GM19372 (cell line): ENCODE measurements around the gene WDTC1.
"Not testable (repeated sequence)": the region's sequence is repeated elsewhere in the genome, so short reads cannot be mapped to it uniquely, and the experiment has no call there.

ENCODE experiments used
- ATAC-seq: cut with Tn5 transposase; IDR thresholded peaks from one replicate; pipeline ENCODE4 v1.9.1; 2021; ENCODE audit warnings: mild to moderate bottlenecking, low read depth, moderate library complexity; ENCODE audit not compliant: unreplicated experiment

Gene WDTC1

DNA sequence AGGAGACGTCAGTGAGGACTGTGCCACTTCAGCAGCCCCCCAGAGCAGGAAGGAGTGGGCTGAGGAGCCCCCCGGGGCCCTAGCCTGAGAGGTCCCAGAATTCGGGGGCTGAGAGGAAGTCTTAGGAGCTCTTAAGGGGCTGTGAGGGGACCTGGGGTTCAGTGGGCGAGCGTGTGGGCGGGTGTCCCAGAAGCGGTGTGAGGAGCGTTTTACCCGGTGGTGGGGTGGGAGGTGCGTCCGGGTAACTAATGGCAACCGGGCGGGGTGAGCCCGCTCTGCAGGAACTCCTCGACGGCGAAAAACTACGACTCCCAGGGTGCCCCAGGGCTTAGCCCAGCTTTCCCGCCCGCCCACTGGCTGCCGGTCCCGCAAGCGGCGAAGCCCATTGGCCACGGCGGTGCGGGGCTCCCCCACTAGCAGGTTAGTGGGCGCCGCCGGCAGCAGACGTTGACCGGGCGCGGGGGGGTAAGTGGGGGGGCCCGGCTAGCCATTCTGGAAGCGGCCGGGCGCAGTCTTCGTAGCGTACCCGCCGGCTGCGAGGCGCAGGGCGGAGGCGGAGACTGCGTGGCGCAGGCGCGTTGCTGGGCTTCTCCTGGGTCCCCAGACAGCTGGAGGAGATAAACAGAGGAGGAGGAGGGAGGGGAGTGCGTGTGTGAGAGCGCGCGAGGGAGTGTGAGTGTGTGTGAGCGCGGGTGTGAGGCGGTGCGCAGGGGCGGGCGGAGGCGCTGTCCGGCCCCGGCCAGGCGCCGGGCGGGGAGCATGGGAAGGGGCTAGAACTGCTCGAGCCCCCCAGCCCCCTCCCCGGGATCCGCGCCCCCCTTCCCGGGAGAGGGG lies at the start of gene WDTC1:
Gene WDTC1, plus strand, starts transcription at position 584 of the 834 bp plus-strand sequence. CDS start 26,423 bp downstream, outside the sequence.
- peak; percentile 89 for ATAC-seq

DNA sequence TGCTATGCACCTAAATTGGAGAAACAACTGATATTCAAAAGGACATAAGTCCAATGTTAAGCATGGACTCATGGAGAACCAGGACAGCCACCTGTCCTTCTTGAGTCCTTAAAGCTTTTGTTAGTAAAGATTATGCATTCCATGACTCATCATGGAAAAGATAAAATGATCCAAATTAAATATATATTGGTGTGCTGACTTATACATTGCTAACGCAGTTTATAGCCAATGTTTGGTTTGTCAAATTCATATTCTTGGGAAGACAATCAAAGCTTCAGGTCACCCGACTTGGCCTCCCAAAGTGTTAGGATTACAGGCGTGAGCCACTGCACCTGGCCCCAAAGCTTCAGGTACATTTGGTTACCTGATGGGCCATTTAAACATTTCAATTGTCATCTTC lies 49.8 kb upstream of the WDTC1 start:
- not testable (repeated sequence) for ATAC-seq

- ATAC-seq = no peak
Observed at GRCh38 chr1:27192039-27192529, 42.3 kb upstream of the WDTC1 start.

GRCh38 chr1:27193194-27193593 lies 41.2 kb upstream of the WDTC1 start:
- ATAC-seq = no peak

DNA sequence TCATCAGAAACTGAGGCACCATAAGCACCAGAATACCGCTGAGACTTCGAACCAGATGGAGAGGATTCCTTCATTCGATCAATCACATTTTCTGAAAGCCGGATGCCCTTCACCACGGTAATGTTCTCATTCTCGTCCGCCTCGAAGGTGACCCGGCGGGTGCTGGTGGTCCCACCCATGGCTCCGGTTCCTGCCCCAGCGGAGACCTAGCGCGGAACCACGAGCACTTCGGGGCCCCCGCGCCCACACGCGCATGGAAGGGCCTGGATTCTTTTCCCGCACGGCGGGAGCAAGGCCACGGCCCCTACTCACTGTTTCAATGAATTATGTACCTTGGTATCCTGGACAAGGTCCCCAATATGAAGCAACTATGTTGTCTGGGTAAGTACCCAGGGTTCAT lies 33.1 kb upstream of the WDTC1 start:
- no peak for ATAC-seq

DNA sequence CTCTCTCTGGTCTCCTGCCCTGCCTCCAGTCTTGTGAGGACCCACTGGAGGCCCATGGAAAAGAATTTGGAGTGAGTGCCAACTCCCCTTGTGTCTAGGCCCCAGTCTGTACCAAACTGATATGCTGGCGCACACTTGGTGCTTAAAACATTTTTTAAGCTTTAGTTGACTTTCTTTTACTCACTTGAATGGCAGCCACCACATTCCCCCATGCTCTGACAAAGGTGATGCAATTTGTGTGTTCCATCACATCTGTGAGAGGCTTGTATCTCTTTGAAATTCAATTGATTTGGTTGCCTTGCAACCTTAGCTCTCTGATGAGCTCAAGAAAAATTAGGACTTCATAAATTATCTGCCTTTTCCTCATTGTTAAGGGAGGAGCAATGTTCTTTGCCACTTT lies 30.5 kb upstream of the WDTC1 start:
- no peak for ATAC-seq

DNA sequence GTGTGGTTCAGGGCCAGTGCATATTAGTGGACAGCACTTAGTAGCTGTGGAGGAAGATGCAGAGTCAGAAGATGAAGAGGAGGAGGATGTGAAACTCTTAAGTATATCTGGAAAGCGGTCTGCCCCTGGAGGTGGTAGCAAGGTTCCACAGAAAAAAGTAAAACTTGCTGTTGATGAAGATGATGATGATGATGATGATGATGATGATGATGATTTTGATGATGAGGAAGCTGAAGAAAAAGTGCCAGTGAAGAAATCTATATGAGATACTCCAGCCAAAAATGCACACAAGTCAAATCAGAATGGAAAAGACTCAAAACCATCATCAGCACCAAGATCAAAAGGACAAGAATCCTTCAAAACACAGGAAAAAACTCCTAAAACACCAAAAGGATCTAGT lies 27.2 kb upstream of the WDTC1 start:
- not testable (repeated sequence) for ATAC-seq

DNA sequence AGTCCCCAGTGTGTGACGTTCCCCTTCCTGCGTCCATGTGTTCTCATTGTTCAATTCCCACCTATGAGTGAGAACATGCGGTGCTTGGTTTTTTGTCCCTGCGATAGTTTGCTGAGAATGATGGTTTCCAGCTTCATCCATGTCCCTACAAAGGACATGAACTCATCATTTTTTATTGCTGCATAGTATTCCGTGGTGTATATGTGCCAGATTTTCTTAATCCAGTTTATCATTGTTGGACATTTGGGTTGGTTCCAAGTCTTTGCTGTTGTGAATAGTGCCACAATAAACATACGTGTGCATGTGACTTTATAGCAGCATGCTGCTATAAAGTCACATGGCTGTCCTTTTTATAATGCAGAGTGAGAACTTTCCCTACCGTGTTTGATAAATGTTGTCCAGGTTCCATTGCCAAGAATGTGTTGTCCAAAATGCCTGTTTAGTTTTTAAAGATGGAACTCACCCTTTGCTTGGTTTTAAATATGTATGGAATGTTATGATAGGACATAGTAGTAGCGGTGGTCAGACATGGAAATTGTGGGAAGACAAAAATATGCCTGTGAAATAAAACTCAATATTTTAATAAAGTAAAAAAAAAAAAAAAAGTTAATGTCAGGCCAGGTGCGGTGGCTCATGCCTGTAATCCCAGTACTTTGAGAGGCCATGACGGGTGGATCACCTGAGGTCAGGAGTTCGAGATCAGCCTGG lies 26.1 kb upstream of the WDTC1 start:
- not testable (repeated sequence) for ATAC-seq

DNA sequence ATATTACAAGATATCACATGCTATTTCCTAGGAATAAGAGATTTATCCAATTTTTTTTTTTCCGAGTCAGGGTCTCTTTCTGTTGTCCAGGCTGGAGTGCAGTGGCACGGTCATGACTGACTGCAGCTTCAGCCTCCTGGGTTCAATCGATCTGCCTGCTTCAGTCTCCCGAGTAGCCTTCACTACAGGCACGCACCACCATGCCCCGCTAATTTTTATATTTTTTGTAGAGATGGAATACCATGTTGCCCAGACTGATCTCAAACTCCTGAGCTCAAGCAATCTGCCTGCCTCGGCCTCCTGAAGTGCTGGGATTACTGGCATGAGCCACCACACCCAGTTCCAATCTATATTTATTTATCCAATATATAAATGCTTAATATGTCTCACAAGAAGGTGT lies 18.0 kb upstream of the WDTC1 start:
- no peak for ATAC-seq

- ATAC-seq = no peak
Observed at GRCh38 chr1:27217401-27217800, 17.0 kb upstream of the WDTC1 start.

DNA sequence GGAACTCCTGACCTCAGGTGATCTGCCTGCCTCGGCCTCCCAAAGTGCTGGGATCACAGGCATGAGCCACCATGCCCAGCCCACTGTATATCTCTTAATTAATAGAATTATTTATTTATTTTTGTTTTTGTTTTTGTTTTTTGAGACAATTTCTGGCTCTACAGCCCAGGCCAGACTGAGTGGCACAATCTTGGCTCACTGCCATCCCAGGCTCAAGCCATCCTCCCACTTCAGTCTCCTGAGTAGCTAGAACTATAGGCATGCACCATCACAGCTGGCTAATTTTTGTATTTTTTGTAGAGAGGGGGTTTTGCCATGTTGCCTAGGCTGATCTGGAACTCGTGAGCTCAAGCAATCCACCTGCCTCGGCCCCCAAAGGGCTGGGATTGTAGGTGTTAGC lies 15.7 kb upstream of the WDTC1 start:
- ATAC-seq = no peak

DNA sequence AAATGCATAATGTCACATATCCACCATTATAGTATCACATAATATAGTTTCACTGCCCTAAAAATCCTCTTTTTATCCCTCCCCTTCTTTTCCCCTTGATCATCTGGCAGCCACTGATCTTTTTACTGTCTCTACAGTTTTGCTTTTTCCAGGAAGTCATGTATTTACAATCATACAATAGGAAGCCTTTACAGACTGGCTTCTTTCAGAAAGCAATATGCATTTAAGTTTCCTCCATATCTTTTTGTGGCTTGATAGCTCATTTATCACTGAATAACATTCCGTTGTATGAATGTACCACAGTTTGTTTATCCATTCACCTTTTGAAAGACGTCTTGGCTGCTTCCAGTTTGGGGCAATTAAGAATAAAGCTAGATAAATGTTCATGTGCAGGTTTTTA lies 14.3 kb upstream of the WDTC1 start:
- no peak for ATAC-seq

GRCh38 chr1:27220702-27221497 lies 13.5 kb upstream of the WDTC1 start:
- not testable (repeated sequence) for ATAC-seq

GRCh38 chr1:27225621-27226020 lies 8.8 kb upstream of the WDTC1 start:
- no peak for ATAC-seq

DNA sequence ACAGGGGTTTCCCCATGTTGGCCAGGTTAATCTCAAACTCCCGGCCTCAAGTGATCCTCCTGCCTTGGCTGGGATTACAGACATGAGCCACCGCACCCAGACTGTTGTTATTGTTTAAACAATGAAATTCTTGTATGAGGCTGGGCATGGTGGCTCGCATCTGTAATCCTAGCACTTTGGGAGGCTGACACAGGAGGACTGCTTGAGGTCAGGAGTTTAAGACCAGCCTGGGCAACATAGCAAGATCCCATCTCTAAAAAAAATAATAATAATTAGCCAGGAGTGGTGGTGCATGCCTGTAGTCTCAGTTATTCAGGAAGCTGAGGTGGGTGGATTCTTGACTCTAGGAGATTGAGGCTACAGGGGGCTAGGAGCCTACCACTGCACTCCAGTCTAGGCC lies 6.7 kb upstream of the WDTC1 start:
- no peak for ATAC-seq

DNA sequence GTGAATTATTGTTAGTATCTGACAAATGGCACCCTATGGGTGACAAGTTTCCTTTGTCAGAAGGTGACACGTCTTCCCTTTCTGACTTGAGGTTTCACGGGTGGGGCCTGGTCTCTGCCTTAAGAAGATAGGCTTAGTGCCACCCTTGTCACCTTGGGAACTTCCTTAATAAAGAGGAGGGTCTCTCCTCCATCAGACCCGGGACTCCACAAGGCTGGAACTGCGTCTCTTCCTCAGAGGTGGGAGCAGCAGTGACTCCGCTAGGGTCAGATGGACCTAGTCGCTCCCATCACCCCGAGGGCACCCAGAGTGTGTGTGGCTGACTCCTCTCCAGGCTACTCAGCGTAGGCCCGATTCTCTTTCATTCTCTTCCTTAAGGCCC lies 774 bp upstream of the WDTC1 start:
- ATAC-seq = no peak

DNA sequence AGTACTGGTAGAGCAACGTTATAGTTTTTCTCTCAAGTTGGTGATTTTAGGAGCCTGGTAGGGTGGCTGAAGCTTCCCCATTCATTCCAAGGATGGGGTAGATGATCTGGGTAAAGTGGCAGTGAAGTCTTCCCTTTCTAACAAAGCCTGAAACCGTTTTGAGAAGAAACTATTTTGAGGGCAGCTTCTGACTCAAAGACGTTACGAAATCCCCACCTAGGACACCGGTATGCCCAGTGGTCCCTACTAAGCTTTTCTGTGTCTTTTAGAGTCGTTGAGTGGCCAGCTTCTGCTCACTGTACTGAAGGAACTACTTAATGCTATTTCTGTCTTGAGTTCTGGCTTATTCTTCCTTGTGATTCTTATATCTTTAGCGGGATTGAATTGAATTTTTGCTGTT lies 1.4 kb downstream of the WDTC1 start:
- no peak for ATAC-seq

GRCh38 chr1:27237112-27237511 lies 2.7 kb downstream of the WDTC1 start:
- ATAC-seq = no peak

- no peak for ATAC-seq
Observed at GRCh38 chr1:27238032-27238431, 3.6 kb downstream of the WDTC1 start.

- no peak for ATAC-seq
Observed at GRCh38 chr1:27241677-27242076, 7.2 kb downstream of the WDTC1 start.

- ATAC-seq = not testable (repeated sequence)
Observed at GRCh38 chr1:27243665-27244064, 9.2 kb downstream of the WDTC1 start.
